ENCODE results near the gene C2orf69. TPM values are rescaled to one million over a fixed set of nuclear protein-coding genes. Genes with fewer than 3 reads are reported as not detected.
A peak's percentile ranks its signal among the peaks of the same experiment; 100 is the strongest.

The C2orf69 gene
- total RNA-seq, 1 experiment from 2014 or later, result 8.3 TPM

- H3K27ac Mint-ChIP-seq (ENCODE audit: low read depth, unreplicated experiment), result no peak overlapping the region
- intact Hi-C loops (cut with micrococcal nuclease), result no loop called here
- DNase-seq (ENCODE audit: unreplicated experiment), result no peak
- H3K9me3 Mint-ChIP-seq (ENCODE audit: unreplicated experiment), result no peaks in the 10 kb centered on the region
- TF ChIP-seq CTCF (IDR thresholded peaks at IDR 0.05; ENCODE audit: unreplicated experiment), result no peak
- ChIA-PET CTCF (interaction anchor here (0.6 to 1.6 kb wide), 4 partner anchors 9 to 517 kb away, joined by 3 to 7 read pairs (median 3); no protein-coding TSS in a partner anchor), POLR2A (interaction anchor here (1.0 to 1.5 kb wide), 2 partner anchors 12 to 338 kb away, joined by 3 to 6 read pairs; partner anchors contain the start of genes MAIP1 and TYW5)
- peaks cover 72% of the 10 kb centered on the region for H3K36me3 Mint-ChIP-seq (ENCODE audit: insufficient read depth, unreplicated experiment)
- peaks cover 5% of the 10 kb centered on the region for H3K4me1 Mint-ChIP-seq (ENCODE audit: insufficient read depth, unreplicated experiment)
- H3K27me3 Mint-ChIP-seq (ENCODE audit: insufficient read depth, unreplicated experiment), result no peaks in the 10 kb centered on the region
- H3K4me3 Mint-ChIP-seq (ENCODE audit: unreplicated experiment), result no peak overlapping the region
- no TSS peak for BruUV-seq (replicated peaks)
Measured at GRCh38 chr2:199966976-199967375, 55.9 kb downstream of the C2orf69 start.

GRCh38 chr2:199968126-199968525, 57.0 kb downstream of the C2orf69 start:
- no peaks in the 10 kb centered on the region for H3K9me3 Mint-ChIP-seq (ENCODE audit: unreplicated experiment)
- CTCF ChIA-PET, result no interaction called here
- no peak for TF ChIP-seq CTCF (IDR thresholded peaks at IDR 0.05; ENCODE audit: unreplicated experiment)
- H3K36me3 Mint-ChIP-seq (ENCODE audit: insufficient read depth, unreplicated experiment), result peaks cover 63% of the 10 kb centered on the region
- H3K4me1 Mint-ChIP-seq (ENCODE audit: insufficient read depth, unreplicated experiment), result no peaks in the 10 kb centered on the region
- DNase-seq (ENCODE audit: unreplicated experiment), result no peak
- no peak overlapping the region for H3K4me3 Mint-ChIP-seq (ENCODE audit: unreplicated experiment)
- POLR2A ChIA-PET, result interaction anchor here (0.8 to 1.5 kb wide), 2 partner anchors 336 to 541 kb away, joined by 3 to 6 read pairs; no protein-coding TSS in a partner anchor
- no TSS peak for BruUV-seq (replicated peaks)
- no peak overlapping the region for H3K27ac Mint-ChIP-seq (ENCODE audit: low read depth, unreplicated experiment)
- intact Hi-C loops (cut with micrococcal nuclease), result no loop called here
- H3K27me3 Mint-ChIP-seq (ENCODE audit: insufficient read depth, unreplicated experiment), result no peaks in the 10 kb centered on the region

- ChIA-PET CTCF (interaction anchor here (1.5 to 12.4 kb wide), 2 partner anchors 511 to 538 kb away, joined by 3 to 239 read pairs; partner anchors contain the start of gene KCTD18), POLR2A (interaction anchor here (0.6 kb wide), 1 partner anchor 339 kb away, joined by 3 read pairs; no protein-coding TSS in a partner anchor)
- no peak overlapping the region for H3K27ac Mint-ChIP-seq (ENCODE audit: low read depth, unreplicated experiment)
- H3K27me3 Mint-ChIP-seq (ENCODE audit: insufficient read depth, unreplicated experiment), result no peaks in the 10 kb centered on the region
- no peak for DNase-seq (ENCODE audit: unreplicated experiment)
- no peak overlapping the region for H3K4me3 Mint-ChIP-seq (ENCODE audit: unreplicated experiment)
- intact Hi-C loops (cut with micrococcal nuclease), result loop anchor here (2.0 kb wide), 2 partner anchors 605 to 731 kb away; no protein-coding TSS in a partner anchor
- no TSS peak for BruUV-seq (replicated peaks)
- H3K4me1 Mint-ChIP-seq (ENCODE audit: insufficient read depth, unreplicated experiment), result peaks cover 14% of the 10 kb centered on the region
- H3K9me3 Mint-ChIP-seq (ENCODE audit: unreplicated experiment), result peaks cover 5% of the 10 kb centered on the region
- peaks cover 25% of the 10 kb centered on the region for H3K36me3 Mint-ChIP-seq (ENCODE audit: insufficient read depth, unreplicated experiment)
- TF ChIP-seq CTCF (IDR thresholded peaks at IDR 0.05; ENCODE audit: unreplicated experiment), result no peak
Measured at GRCh38 chr2:199972088-199972626, 61.1 kb downstream of the C2orf69 start.

GRCh38 chr2:199973703-199974102, 62.6 kb downstream of the C2orf69 start:
- Mint-ChIP-seq H3K4me3 (ENCODE audit: unreplicated experiment) (no peak overlapping the region), H3K9me3 (ENCODE audit: unreplicated experiment) (peaks cover 5% of the 10 kb centered on the region), H3K36me3 (ENCODE audit: insufficient read depth, unreplicated experiment) (peaks cover 10% of the 10 kb centered on the region), H3K4me1 (ENCODE audit: insufficient read depth, unreplicated experiment) (peaks cover 25% of the 10 kb centered on the region), H3K27ac (ENCODE audit: low read depth, unreplicated experiment) (no peak overlapping the region), H3K27me3 (ENCODE audit: insufficient read depth, unreplicated experiment) (no peaks in the 10 kb centered on the region)
- ChIA-PET POLR2A (interaction anchor here (0.6 to 3.7 kb wide), 7 partner anchors 28 to 729 kb away, joined by 3 to 14 read pairs (median 3); no protein-coding TSS in a partner anchor), CTCF (interaction anchor here (0.6 to 12.4 kb wide), 34 partner anchors 9 to 910 kb away, joined by 3 to 239 read pairs (median 4); partner anchors contain the start of gene KCTD18)
- intact Hi-C loops (cut with micrococcal nuclease), result loop anchor here (1.0 to 2.0 kb wide), 3 partner anchors 508 to 729 kb away; no protein-coding TSS in a partner anchor
- BruUV-seq (replicated peaks), result no TSS peak
- peak; percentile 33 for DNase-seq (ENCODE audit: unreplicated experiment)
- TF ChIP-seq CTCF (IDR thresholded peaks at IDR 0.05; ENCODE audit: unreplicated experiment), result peak; percentile 56

Measured in MCF 10A (cell line).